Measurements from ENCODE around the gene NAGPA.

The NAGPA gene

GRCh38 chr16:5006348-5007193, 27.2 kb downstream of the NAGPA start:
- Mint-ChIP-seq H3K27ac (no peak overlapping the region), H3K27me3 (ENCODE audit: low read depth) (no peaks in the 10 kb centered on the region), H3K4me3 (no peak overlapping the region), H3K9me3 (no peaks in the 10 kb centered on the region), H3K36me3 (ENCODE audit: low read depth) (no peaks in the 10 kb centered on the region), H3K4me1 (ENCODE audit: low read depth) (no peaks in the 10 kb centered on the region)

GRCh38 chr16:5005916-5006315, 27.8 kb downstream of the NAGPA start:
- H3K27ac Mint-ChIP-seq = no peak overlapping the region
- no peak overlapping the region for H3K4me3 Mint-ChIP-seq
- no peaks in the 10 kb centered on the region for H3K9me3 Mint-ChIP-seq
- no peaks in the 10 kb centered on the region for H3K4me1 Mint-ChIP-seq (ENCODE audit: low read depth)
- no peaks in the 10 kb centered on the region for H3K36me3 Mint-ChIP-seq (ENCODE audit: low read depth)
- no peaks in the 10 kb centered on the region for H3K27me3 Mint-ChIP-seq (ENCODE audit: low read depth)

- H3K27ac Mint-ChIP-seq = no peak overlapping the region
- no peak overlapping the region for H3K4me3 Mint-ChIP-seq
- no peaks in the 10 kb centered on the region for H3K36me3 Mint-ChIP-seq (ENCODE audit: low read depth)
- no peaks in the 10 kb centered on the region for H3K27me3 Mint-ChIP-seq (ENCODE audit: low read depth)
- H3K9me3 Mint-ChIP-seq = no peaks in the 10 kb centered on the region
- H3K4me1 Mint-ChIP-seq (ENCODE audit: low read depth) = no peaks in the 10 kb centered on the region
Observed at GRCh38 chr16:5004311-5004710, 29.4 kb downstream of the NAGPA start.

- H3K36me3 Mint-ChIP-seq (ENCODE audit: low read depth) = no peaks in the 10 kb centered on the region
- H3K27ac Mint-ChIP-seq = no peak overlapping the region
- H3K4me3 Mint-ChIP-seq = no peak overlapping the region
- H3K4me1 Mint-ChIP-seq (ENCODE audit: low read depth) = no peaks in the 10 kb centered on the region
- no peaks in the 10 kb centered on the region for H3K9me3 Mint-ChIP-seq
- no peaks in the 10 kb centered on the region for H3K27me3 Mint-ChIP-seq (ENCODE audit: low read depth)
Observed at GRCh38 chr16:5003828-5004227, 29.9 kb downstream of the NAGPA start.

DNA sequence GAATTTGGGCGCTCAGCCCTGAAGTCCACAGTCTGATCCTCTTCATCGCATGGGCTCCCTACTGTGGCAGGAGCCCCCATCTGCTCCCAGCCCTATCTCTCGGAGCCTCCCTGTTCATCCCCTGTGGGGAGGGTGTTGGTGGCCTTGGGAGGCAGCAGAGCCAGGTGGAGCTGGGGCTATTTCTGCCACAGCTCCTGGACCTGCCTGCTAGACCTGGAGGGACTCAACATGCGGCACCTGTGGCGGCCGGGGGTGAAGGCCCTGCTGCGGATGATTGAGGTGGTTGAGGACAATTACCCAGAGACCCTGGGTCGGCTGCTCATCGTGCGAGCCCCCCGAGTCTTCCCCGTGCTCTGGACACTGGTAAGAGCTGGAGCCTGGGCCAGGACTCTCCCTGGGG, 30.5 kb downstream of the NAGPA start:
- no peaks in the 10 kb centered on the region for H3K27me3 Mint-ChIP-seq (ENCODE audit: low read depth)
- H3K27ac Mint-ChIP-seq = no peak overlapping the region

DNA sequence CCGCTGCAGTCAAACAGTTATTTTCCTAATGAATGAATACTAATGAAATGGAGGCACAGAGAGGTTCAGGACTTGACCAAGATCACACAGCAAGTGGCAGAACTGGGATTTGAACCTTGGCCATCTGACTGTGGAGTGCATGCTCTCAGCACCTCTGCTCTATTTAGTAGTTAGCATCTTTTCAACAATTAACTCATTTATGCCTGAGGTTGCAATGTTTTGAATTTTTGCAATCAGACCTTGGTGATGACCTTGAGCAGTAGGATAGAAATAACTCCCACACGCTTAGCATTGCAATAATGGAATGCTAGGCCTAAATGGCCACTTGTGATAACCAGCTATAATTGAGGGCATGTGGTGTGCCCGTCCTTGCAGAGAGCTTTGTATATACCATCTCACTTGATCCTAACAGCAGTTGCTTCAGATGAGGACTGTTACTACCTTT, 31.0 kb downstream of the NAGPA start:
- Mint-ChIP-seq H3K4me1 (ENCODE audit: low read depth) (no peaks in the 10 kb centered on the region), H3K4me3 (no peak overlapping the region), H3K27me3 (ENCODE audit: low read depth) (no peaks in the 10 kb centered on the region), H3K27ac (no peak overlapping the region), H3K9me3 (no peaks in the 10 kb centered on the region), H3K36me3 (ENCODE audit: low read depth) (no peaks in the 10 kb centered on the region)

More for the DNA sequence above, 30.5 kb downstream of the NAGPA start:
- no peak overlapping the region for H3K4me3 Mint-ChIP-seq
- no peaks in the 10 kb centered on the region for H3K36me3 Mint-ChIP-seq (ENCODE audit: low read depth)
- H3K9me3 Mint-ChIP-seq = no peaks in the 10 kb centered on the region
- H3K4me1 Mint-ChIP-seq (ENCODE audit: low read depth) = no peaks in the 10 kb centered on the region

DNA sequence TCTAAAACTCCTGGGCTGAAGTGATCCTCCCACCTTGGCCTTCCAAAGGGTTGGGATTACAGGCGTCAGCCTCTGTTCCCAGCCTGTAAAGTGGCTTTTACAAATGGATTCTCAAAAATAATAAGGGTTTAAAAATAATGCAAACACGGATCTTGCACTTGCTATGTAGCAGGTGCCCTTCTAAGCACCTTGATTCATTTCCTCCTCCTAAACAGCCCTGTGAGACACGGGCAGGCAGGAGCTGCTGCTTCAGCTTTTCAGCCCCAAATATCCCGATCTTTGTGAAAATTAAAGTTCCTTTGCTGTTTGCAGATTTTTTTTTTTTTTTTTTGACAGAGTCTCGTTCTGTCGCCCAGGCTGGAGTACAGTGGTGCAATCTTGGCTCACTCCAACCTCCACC, 31.7 kb downstream of the NAGPA start:
- no peak overlapping the region for H3K27ac Mint-ChIP-seq
- H3K9me3 Mint-ChIP-seq = no peaks in the 10 kb centered on the region
- no peaks in the 10 kb centered on the region for H3K36me3 Mint-ChIP-seq (ENCODE audit: low read depth)
- H3K4me1 Mint-ChIP-seq (ENCODE audit: low read depth) = no peaks in the 10 kb centered on the region
- H3K27me3 Mint-ChIP-seq (ENCODE audit: low read depth) = no peaks in the 10 kb centered on the region
- H3K4me3 Mint-ChIP-seq = no peak overlapping the region

GRCh38 chr16:5001571-5001970, 32.2 kb downstream of the NAGPA start:
- Mint-ChIP-seq H3K4me1 (ENCODE audit: low read depth) (no peaks in the 10 kb centered on the region), H3K27ac (no peak overlapping the region), H3K4me3 (no peak overlapping the region), H3K36me3 (ENCODE audit: low read depth) (no peaks in the 10 kb centered on the region), H3K9me3 (no peaks in the 10 kb centered on the region), H3K27me3 (ENCODE audit: low read depth) (no peaks in the 10 kb centered on the region)

- Mint-ChIP-seq H3K4me1 (ENCODE audit: low read depth) (no peaks in the 10 kb centered on the region), H3K4me3 (no peak overlapping the region), H3K27me3 (ENCODE audit: low read depth) (no peaks in the 10 kb centered on the region), H3K27ac (no peak overlapping the region), H3K36me3 (ENCODE audit: low read depth) (no peaks in the 10 kb centered on the region), H3K9me3 (no peaks in the 10 kb centered on the region)
Observed at GRCh38 chr16:5000573-5001001, 33.1 kb downstream of the NAGPA start.

DNA sequence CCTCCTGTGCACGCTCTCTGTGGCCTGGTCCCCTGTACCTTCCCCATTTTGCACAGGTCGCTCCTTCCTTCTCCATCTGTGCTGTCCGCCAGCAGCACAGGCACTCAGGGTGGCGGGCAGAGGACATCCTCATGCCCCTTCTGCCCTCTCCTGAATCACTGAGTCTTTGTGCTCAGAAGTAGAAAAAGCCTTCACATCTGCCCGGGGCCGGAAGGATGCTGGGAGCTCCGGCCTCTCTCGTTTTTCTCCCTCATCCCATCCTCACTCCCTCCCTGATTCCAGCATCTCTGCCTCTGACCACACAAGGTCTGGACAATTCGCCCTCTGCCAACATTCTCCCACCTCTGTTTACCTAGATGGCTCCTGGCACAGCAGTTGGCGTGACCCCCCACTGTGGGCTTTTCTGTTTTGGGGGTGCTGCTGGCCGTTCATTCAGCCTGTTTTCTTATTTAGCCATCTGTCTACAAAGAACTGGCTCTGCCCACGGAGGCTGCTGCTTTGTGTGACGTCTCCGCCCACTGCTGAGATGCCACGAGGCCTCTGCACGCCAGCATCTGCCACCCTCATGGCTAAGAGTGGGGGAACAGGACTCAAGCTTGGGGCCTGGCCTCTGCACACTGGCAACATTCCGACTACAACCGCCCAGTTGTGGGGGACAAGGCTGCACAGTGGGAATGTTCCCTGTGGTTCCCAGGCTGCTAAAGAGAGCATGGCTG, 38.9 kb downstream of the NAGPA start:
- Mint-ChIP-seq H3K27ac (no peak overlapping the region), H3K27me3 (ENCODE audit: low read depth) (no peaks in the 10 kb centered on the region), H3K4me3 (no peak overlapping the region), H3K4me1 (ENCODE audit: low read depth) (no peaks in the 10 kb centered on the region), H3K36me3 (ENCODE audit: low read depth) (no peaks in the 10 kb centered on the region), H3K9me3 (no peaks in the 10 kb centered on the region)

GRCh38 chr16:4991754-4992153, 42.0 kb downstream of the NAGPA start:
- no peak overlapping the region for H3K4me3 Mint-ChIP-seq
- H3K9me3 Mint-ChIP-seq = no peaks in the 10 kb centered on the region
- no peak overlapping the region for H3K27ac Mint-ChIP-seq

DNA sequence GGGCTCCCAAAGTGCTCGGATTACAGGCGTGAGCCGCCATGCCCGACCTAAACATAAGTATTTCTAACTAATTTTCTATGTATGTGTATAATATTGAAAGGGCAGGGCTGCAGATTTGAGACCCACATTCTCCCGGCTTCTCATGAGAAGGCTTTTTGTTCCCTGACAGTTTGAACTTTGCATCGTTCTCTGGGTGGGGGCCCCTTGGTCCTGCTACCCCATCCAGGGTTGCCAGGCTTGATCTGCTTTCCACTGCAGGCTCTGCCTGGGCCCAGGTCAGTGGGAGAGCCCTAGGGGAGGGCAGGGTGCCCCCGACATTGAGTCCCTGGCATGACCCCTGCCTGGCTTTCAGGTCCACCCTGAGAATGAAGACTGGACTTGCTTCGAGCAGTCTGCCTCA, 43.3 kb downstream of the NAGPA start:
- H3K36me3 Mint-ChIP-seq (ENCODE audit: low read depth) = no peaks in the 10 kb centered on the region

More at GRCh38 chr16:4991754-4992153, 42.0 kb downstream of the NAGPA start:
- Mint-ChIP-seq H3K27me3 (ENCODE audit: low read depth) (peaks cover 22% of the 10 kb centered on the region), H3K4me1 (ENCODE audit: low read depth) (no peaks in the 10 kb centered on the region), H3K36me3 (ENCODE audit: low read depth) (no peaks in the 10 kb centered on the region)

DNA sequence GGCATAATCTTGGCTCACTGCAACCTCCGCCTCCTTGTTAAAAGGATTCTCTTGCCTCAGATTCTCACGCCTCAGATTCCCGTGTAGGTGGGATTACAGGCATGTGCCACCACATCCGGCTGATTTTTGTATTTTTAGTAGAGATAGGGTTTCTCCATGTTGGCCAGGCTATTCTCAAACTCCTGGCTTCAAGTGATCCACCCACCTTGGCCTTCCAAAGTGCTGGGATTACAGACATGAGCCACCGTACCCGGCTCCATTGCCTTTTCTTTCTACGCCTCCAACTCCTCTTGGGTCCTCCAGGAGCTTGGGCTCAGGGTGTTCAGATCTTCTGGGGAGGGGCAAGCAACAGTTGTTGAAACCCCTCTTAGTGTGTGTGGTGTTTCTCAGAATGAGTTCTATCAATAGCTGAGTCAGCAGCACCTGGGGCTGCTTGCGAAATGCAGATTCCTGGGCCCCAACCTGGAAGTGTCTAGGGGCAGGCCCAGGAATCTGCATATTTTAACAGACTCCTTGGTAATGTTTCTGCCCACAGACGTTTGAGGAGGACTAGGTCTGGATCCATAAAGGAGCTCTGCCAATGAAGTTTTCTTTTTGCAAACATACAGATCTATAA, 44.2 kb downstream of the NAGPA start:
- Mint-ChIP-seq H3K9me3 (no peaks in the 10 kb centered on the region), H3K36me3 (ENCODE audit: low read depth) (no peaks in the 10 kb centered on the region), H3K27me3 (ENCODE audit: low read depth) (peaks cover 31% of the 10 kb centered on the region)

More for the DNA sequence above, 43.3 kb downstream of the NAGPA start:
- Mint-ChIP-seq H3K4me1 (ENCODE audit: low read depth) (no peaks in the 10 kb centered on the region), H3K4me3 (no peak overlapping the region), H3K9me3 (no peaks in the 10 kb centered on the region), H3K27ac (no peak overlapping the region), H3K27me3 (ENCODE audit: low read depth) (peaks cover 31% of the 10 kb centered on the region)

DNA sequence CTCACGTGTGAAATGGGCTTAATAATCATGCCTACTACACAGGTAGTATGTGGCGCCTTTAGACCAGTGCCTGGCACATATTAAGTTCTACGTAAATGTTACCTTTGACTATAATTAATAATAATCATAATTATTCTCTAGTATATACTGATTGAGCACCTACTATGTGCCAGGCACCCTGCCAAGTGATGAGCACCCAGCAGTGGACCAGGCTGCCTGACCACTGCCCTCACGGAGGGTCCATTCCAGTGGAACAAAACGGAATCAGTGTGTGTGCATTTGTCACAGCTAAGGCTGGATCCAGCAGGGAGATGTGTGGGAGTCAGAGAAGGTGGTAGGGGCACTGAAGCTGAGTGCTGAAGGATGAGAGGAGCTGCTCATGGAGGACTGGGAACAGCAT, 45.1 kb downstream of the NAGPA start:
- Mint-ChIP-seq H3K9me3 (peaks cover 5% of the 10 kb centered on the region), H3K27me3 (ENCODE audit: low read depth) (peaks cover 36% of the 10 kb centered on the region), H3K36me3 (ENCODE audit: low read depth) (no peaks in the 10 kb centered on the region), H3K4me3 (no peak overlapping the region), H3K4me1 (ENCODE audit: low read depth) (no peaks in the 10 kb centered on the region), H3K27ac (no peak overlapping the region)

More for the DNA sequence above, 44.2 kb downstream of the NAGPA start:
- Mint-ChIP-seq H3K4me1 (ENCODE audit: low read depth) (no peaks in the 10 kb centered on the region), H3K4me3 (no peak overlapping the region), H3K27ac (no peak overlapping the region)
